Parathyroid adenoma (tissue), 2 donors: ENCODE data around the gene STPG2.

Experiments
- H2AFZ ChIP-seq: fragments of 300-600 bp; sonication (generic); one replicate; pipeline ENCODE4 v1.7.0; 2017; ENCODE audit warnings: antibody characterized with exemption, mild to moderate bottlenecking
- H3K27ac ChIP-seq: fragments of 300-600 bp; sonication (generic); one replicate; pipeline ENCODE4 v1.7.0; 2017
- H3K27me3 ChIP-seq: fragments of 300-600 bp; sonication (generic); one replicate; pipeline ENCODE4 v1.7.0; 2017; ENCODE audit warnings: low read length; ENCODE audit not compliant: control insufficient read depth, insufficient read depth
- H3K36me3 ChIP-seq: fragments of 300-600 bp; sonication (generic); one replicate; pipeline ENCODE4 v1.7.0; 2017; ENCODE audit warnings: low read length; ENCODE audit not compliant: control insufficient read depth, insufficient read depth
- H3K4me1 ChIP-seq: fragments of 300-600 bp; sonication (generic); one replicate; pipeline ENCODE4 v1.7.0; 2017; ENCODE audit warnings: control low read depth
- H3K4me2 ChIP-seq: fragments of 300-600 bp; sonication (generic); one replicate; pipeline ENCODE4 v1.7.0; 2017; ENCODE audit warnings: low read length
- H3K4me3 ChIP-seq: fragments of 300-600 bp; sonication (generic); one replicate; pipeline ENCODE4 v1.7.0; 2017; ENCODE audit warnings: low read depth, low read length
- H3K79me2 ChIP-seq: fragments of 300-600 bp; sonication (generic); one replicate; pipeline ENCODE4 v1.7.0; 2017; ENCODE audit warnings: control low read depth
- H3K9ac ChIP-seq: fragments of 300-600 bp; sonication (generic); one replicate; pipeline ENCODE4 v1.7.0; 2017; ENCODE audit warnings: mild to moderate bottlenecking
- H3K9me3 ChIP-seq: fragments of 300-600 bp; sonication (generic); one replicate; pipeline ENCODE4 v1.7.0; 2017; ENCODE audit warnings: low read length; ENCODE audit not compliant: control insufficient read depth
- TF ChIP-seq, protein P1 (sequence below): fragments of 300-600 bp; sonication (generic); IDR thresholded peaks from one replicate; pipeline ENCODE4 v1.7.0; 2017; ENCODE audit warnings: antibody characterized with exemption, mild to moderate bottlenecking
- donor health status: primary hyperparathyroidism.

The STPG2 gene

DNA sequence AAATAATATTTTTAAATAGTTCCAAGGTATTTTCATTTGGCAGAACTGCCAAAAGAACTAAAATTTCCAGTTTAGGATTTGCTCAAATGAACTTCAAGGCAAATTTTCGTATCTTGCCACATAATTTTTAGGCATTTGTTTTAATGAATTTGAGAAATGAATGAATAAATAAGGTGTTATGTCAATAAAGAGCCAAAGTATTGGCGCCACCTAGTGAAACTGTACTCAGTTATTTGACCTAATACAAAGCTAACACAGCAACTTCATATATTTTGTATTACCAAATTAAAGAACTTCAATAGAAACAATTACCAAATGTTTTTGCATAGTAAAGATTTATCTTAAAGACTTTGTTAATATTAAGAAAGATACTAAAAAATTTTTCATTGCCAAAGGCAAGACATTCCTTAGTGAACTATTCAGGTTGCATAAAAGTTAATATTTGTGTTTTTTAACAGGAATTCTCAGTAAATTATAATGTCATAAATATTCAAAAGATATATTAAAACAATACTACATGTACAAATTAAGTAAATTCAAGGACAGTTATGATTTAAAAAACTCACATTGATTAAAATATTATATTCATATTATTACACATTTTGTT, 50.3 kb downstream of the STPG2 start:
- H3K4me3 ChIP-seq = no peak overlapping the region
- H3K27ac ChIP-seq = no peak overlapping the region
- H3K27me3 ChIP-seq = no peaks in the 10 kb centered on the region
- no peak overlapping the region for H2AFZ ChIP-seq
- no peaks in the 10 kb centered on the region for H3K79me2 ChIP-seq
- no peaks in the 10 kb centered on the region for H3K9me3 ChIP-seq
- H3K4me1 ChIP-seq = no peaks in the 10 kb centered on the region
- H3K36me3 ChIP-seq = no peaks in the 10 kb centered on the region
- H3K4me2 ChIP-seq = no peak overlapping the region
- TF ChIP-seq, protein P1, sequence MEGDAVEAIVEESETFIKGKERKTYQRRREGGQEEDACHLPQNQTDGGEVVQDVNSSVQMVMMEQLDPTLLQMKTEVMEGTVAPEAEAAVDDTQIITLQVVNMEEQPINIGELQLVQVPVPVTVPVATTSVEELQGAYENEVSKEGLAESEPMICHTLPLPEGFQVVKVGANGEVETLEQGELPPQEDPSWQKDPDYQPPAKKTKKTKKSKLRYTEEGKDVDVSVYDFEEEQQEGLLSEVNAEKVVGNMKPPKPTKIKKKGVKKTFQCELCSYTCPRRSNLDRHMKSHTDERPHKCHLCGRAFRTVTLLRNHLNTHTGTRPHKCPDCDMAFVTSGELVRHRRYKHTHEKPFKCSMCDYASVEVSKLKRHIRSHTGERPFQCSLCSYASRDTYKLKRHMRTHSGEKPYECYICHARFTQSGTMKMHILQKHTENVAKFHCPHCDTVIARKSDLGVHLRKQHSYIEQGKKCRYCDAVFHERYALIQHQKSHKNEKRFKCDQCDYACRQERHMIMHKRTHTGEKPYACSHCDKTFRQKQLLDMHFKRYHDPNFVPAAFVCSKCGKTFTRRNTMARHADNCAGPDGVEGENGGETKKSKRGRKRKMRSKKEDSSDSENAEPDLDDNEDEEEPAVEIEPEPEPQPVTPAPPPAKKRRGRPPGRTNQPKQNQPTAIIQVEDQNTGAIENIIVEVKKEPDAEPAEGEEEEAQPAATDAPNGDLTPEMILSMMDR = no peak
- H3K9ac ChIP-seq = no peak overlapping the region

DNA sequence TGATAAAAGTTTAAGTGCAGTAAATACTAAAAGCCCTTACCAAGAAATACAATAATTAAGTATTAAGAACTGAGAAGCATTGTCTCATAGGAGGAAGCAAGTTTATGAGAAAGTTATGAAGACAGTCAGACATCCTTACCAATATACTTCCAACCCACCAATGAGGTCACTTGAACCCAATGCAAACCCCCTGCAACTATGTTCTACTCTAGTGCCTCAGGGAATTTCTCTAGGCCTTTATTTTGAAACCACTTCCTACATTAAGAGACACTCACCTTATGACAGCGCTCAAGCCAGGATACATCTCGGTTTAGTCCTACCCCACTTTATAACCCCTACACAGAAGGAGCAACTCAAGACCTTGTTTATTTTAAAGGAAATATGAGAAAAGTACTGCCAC, 61.3 kb downstream of the STPG2 start:
- no peaks in the 10 kb centered on the region for H3K9me3 ChIP-seq
- TF ChIP-seq, protein P1 = no peak

DNA sequence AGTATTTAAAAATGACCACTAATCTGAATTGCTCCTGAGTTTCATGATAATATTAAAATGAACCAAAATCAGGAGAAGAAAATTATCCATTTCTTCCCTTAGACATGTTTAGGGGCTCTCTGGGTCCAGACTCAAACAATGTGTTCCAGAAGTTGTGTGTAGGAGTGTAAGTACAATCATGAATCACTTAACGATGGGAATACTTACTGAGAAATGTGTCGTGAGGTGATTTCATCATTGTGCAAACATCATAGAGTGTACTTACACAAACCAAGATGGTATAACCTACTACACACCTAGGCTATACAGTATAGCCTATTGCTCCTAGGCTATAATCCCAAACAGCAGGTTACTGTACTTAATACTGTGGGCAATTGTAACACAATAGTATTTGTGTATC, 74.8 kb downstream of the STPG2 start:
- Histone ChIP-seq H2AFZ (no peak overlapping the region), H3K79me2 (no peaks in the 10 kb centered on the region)
- TF ChIP-seq, protein P1 = no peak

More for the DNA sequence above, 61.3 kb downstream of the STPG2 start:
- no peak overlapping the region for H3K27ac ChIP-seq
- H3K4me1 ChIP-seq = no peaks in the 10 kb centered on the region
- H3K4me2 ChIP-seq = no peak overlapping the region
- no peak overlapping the region for H2AFZ ChIP-seq
- no peaks in the 10 kb centered on the region for H3K36me3 ChIP-seq
- H3K4me3 ChIP-seq = no peak overlapping the region
- H3K79me2 ChIP-seq = no peaks in the 10 kb centered on the region
- H3K27me3 ChIP-seq = no peaks in the 10 kb centered on the region
- H3K9ac ChIP-seq = no peak overlapping the region

GRCh38 chr4:98055800-98056501, 87.3 kb downstream of the STPG2 start:
- Histone ChIP-seq H3K36me3 (no peaks in the 10 kb centered on the region), H3K79me2 (no peaks in the 10 kb centered on the region), H3K27ac (no peak overlapping the region), H2AFZ (no peak overlapping the region), H3K4me2 (no peak overlapping the region), H3K9me3 (no peaks in the 10 kb centered on the region), H3K9ac (no peak overlapping the region), H3K4me3 (no peak overlapping the region), H3K27me3 (no peaks in the 10 kb centered on the region), H3K4me1 (no peaks in the 10 kb centered on the region)
- TF ChIP-seq, protein P1 = no peak

More for the DNA sequence above, 74.8 kb downstream of the STPG2 start:
- H3K4me1 ChIP-seq = no peaks in the 10 kb centered on the region
- no peaks in the 10 kb centered on the region for H3K27me3 ChIP-seq
- no peaks in the 10 kb centered on the region for H3K36me3 ChIP-seq
- no peak overlapping the region for H3K27ac ChIP-seq
- no peak overlapping the region for H3K4me3 ChIP-seq
- no peak overlapping the region for H3K4me2 ChIP-seq
- H3K9ac ChIP-seq = no peak overlapping the region
- no peaks in the 10 kb centered on the region for H3K9me3 ChIP-seq

DNA sequence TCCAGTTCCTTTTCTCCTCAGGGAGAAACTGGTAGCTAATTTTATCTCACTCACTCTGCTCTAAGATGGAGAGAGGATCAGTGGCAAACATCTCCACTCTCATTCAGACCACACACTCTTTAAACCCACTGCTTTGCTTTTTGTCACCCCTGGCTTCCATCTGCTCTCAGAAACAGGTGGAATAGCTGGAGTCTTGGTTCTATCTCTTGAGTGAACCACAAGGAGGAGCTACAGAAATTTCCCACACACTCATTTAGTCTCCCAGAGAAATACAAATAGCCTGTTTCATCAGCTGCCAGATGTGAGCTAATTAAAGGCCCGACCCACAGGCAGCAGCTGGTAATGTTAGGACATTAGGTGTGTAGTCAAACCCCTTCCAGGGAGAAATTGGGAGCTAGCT, 96.6 kb downstream of the STPG2 start:
- Histone ChIP-seq H3K27ac (no peak overlapping the region), H3K79me2 (no peaks in the 10 kb centered on the region), H3K9ac (no peak overlapping the region), H3K36me3 (no peaks in the 10 kb centered on the region), H3K4me1 (no peaks in the 10 kb centered on the region), H3K9me3 (no peaks in the 10 kb centered on the region), H2AFZ (no peak overlapping the region), H3K4me2 (no peak overlapping the region), H3K4me3 (no peak overlapping the region), H3K27me3 (no peaks in the 10 kb centered on the region)
- TF ChIP-seq, protein P1 = no peak
